NT2/D1 (cell line): ENCODE measurements around the gene C11orf52.

Experiments
- SUZ12 ChIP-seq: IDR thresholded peaks from 2 replicates; pipeline ENCODE4 v1.6.1; 2011; ENCODE audit not compliant: insufficient read length, insufficient read depth; ENCODE audit errors: extremely low read depth
- YY1 ChIP-seq: IDR thresholded peaks from 2 replicates; pipeline ENCODE4 v1.6.1; 2011; ENCODE audit not compliant: insufficient read length, insufficient read depth
- ZNF274 ChIP-seq: IDR thresholded peaks from 2 replicates; pipeline ENCODE4 v1.6.1; 2011; ENCODE audit warnings: mild to moderate bottlenecking, low read depth, low read length

DNA sequence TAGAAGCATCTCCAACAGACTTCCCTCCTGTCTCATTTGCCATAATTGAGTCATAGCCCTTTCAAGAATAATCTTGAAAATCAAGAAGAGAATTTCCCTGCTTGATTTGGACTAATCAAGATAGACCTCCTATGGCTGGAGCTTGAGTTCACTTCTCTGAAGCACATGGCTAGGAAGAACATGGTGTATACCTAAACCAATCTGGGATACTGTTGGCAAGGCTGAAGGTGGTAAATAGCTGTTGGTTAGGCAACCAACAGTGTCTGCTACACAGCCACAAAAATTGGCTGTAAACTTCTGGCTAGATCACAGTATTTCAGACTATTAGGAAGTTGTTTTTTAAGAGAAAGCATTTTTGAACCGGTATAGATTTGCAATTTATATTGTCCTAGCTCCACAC lies 12.0 kb upstream of the C11orf52 start:
- no peak for TF ChIP-seq YY1
- TF ChIP-seq SUZ12 = no peak
- no peak for TF ChIP-seq ZNF274
